ENCODE data around the gene TACSTD2. TPM values are rescaled to one million over a fixed set of nuclear protein-coding genes. Genes with fewer than 3 reads are reported as not detected.

TACSTD2 gene
- total and polyA plus RNA-seq, 2 of the 13 experiments (the other 11 are each of a cell fraction or from before 2014, with no cell fraction given): not detected

GRCh38 chr1:58529284-58529683 lies 47.8 kb downstream of the TACSTD2 start:
- DNase-seq (ENCODE audit: low spot score): no peak
- Histone ChIP-seq H3K27me3 (ENCODE audit: control insufficient read depth in 1 of 2, insufficient read depth in 2 of 2, low read length in 2 of 2) (no peaks in the 10 kb centered on the region), H3K9ac (ENCODE audit: insufficient read depth, low read depth, low read length) (no peak overlapping the region), H3K4me2 (ENCODE audit: low read depth, low read length) (no peak overlapping the region), H3K36me3 (replicated peaks in 1 of 2; ENCODE audit: control insufficient read depth in 1 of 2, insufficient read depth in 2 of 2, low read length in 2 of 2) (no peaks in the 10 kb centered on the region), H2AFZ (ENCODE audit: low read length) (no peak overlapping the region), H4K20me1 (ENCODE audit: insufficient read depth, low read length) (no peaks in the 10 kb centered on the region), H3K79me2 (ENCODE audit: insufficient read depth, low read length) (no peaks in the 10 kb centered on the region), H3K27ac (ENCODE audit: extremely low read length, insufficient read depth, low read length) (no peak overlapping the region), H3K9me3 (ENCODE audit: low read length) (no peaks in the 10 kb centered on the region), H3K4me1 (ENCODE audit: insufficient read depth, low read length) (no peaks in the 10 kb centered on the region), H3K4me3 (replicated peaks in 1 of 3; ENCODE audit: insufficient read depth in 1 of 3, low read depth in 2 of 3, low read length in 3 of 3) (no peak overlapping the region)
- intact Hi-C loops (cut with micrococcal nuclease; ENCODE audit: unreplicated experiment) (no loop called here), in situ Hi-C loops (cut with HindIII; ENCODE audit: extremely low pct_ligation_motif_present, low pct_unique_long_range_greater_than_20kb) (no loop called here)
- ChIA-PET POLR2A (no interaction called here), CTCF (ENCODE audit: low intra/inter-chr PET ratio, low total read pairs) (no interaction called here)
- no peak for FAIRE-seq
- no TSS peak for BruUV-seq (replicated peaks)
- 97% methylated on average over 1 of the region's 1 CpG for WGBS (ENCODE audit: low lambda C conversion rate)
- no peak for ATAC-seq
- TF ChIP-seq CREBL2 (CRISPR knock-in tag; IDR thresholded peaks at IDR 0.05; ENCODE audit: borderline replicate concordance): no peak
- no peak for TF ChIP-seq NFIC (IDR thresholded peaks at IDR 0.05; ENCODE audit: low read length)
- no peak for TF ChIP-seq RBM22 (optimal IDR thresholded peaks at IDR 0.05; ENCODE audit: low read length)
- no peak for TF ChIP-seq ZNF652 (CRISPR knock-in tag; IDR thresholded peaks at IDR 0.05; ENCODE audit: borderline replicate concordance, low read depth)
- no peak for TF ChIP-seq SATB2 (CRISPR knock-in tag; IDR thresholded peaks at IDR 0.05)

GRCh38 chr1:58528518-58528917 lies 48.5 kb downstream of the TACSTD2 start:
- ChIA-PET CTCF (ENCODE audit: low intra/inter-chr PET ratio, low total read pairs) (no interaction called here), POLR2A (no interaction called here)
- Histone ChIP-seq H3K9me3 (ENCODE audit: low read length) (no peaks in the 10 kb centered on the region), H3K9ac (ENCODE audit: insufficient read depth, low read depth, low read length) (no peak overlapping the region), H3K4me2 (ENCODE audit: low read depth, low read length) (no peak overlapping the region), H3K4me3 (replicated peaks in 1 of 3; ENCODE audit: insufficient read depth in 1 of 3, low read depth in 2 of 3, low read length in 3 of 3) (no peak overlapping the region), H2AFZ (ENCODE audit: low read length) (no peak overlapping the region), H3K79me2 (ENCODE audit: insufficient read depth, low read length) (no peaks in the 10 kb centered on the region), H3K4me1 (ENCODE audit: insufficient read depth, low read length) (no peaks in the 10 kb centered on the region), H3K36me3 (replicated peaks in 1 of 2; ENCODE audit: control insufficient read depth in 1 of 2, insufficient read depth in 2 of 2, low read length in 2 of 2) (no peaks in the 10 kb centered on the region), H3K27ac (ENCODE audit: extremely low read length, insufficient read depth, low read length) (no peak overlapping the region), H4K20me1 (ENCODE audit: insufficient read depth, low read length) (no peaks in the 10 kb centered on the region), H3K27me3 (ENCODE audit: control insufficient read depth in 1 of 2, insufficient read depth in 2 of 2, low read length in 2 of 2) (no peaks in the 10 kb centered on the region)
- BruUV-seq (replicated peaks): no TSS peak
- FAIRE-seq (no peak), ATAC-seq (no peak), DNase-seq (ENCODE audit: low spot score) (no peak)
- no peak for TF ChIP-seq WIZ (CRISPR knock-in tag; IDR thresholded peaks at IDR 0.05)
- no peak for TF ChIP-seq ZBTB3 (CRISPR knock-in tag; IDR thresholded peaks at IDR 0.05; ENCODE audit: borderline replicate concordance, low read depth)
- no peak for TF ChIP-seq TSC22D2 (CRISPR knock-in tag; IDR thresholded peaks at IDR 0.05; ENCODE audit: borderline replicate concordance)
- TF ChIP-seq TFAP4 (IDR thresholded peaks at IDR 0.05; ENCODE audit: borderline replicate concordance, low read depth): no peak
- no peak for TF ChIP-seq SMAD1 (CRISPR knock-in tag; IDR thresholded peaks at IDR 0.05; ENCODE audit: borderline replicate concordance, low read depth)
- TF ChIP-seq U2AF1 (optimal IDR thresholded peaks at IDR 0.05; ENCODE audit: low read depth, low read length): no peak
- TF ChIP-seq GTF2F1 (IDR thresholded peaks at IDR 0.05; ENCODE audit: low read length): no peak
- TF ChIP-seq PHF20 (CRISPR knock-in tag; IDR thresholded peaks at IDR 0.05): no peak
- WGBS (ENCODE audit: low lambda C conversion rate): 87% methylated on average over 3 of the region's 3 CpGs
- intact Hi-C loops (cut with micrococcal nuclease; ENCODE audit: unreplicated experiment) (no loop called here), in situ Hi-C loops (cut with HindIII; ENCODE audit: extremely low pct_ligation_motif_present, low pct_unique_long_range_greater_than_20kb) (no loop called here)

Measured in HepG2 (cell line).